WTC11 (cell line): Measurements from ENCODE around the gene NALCN. TPM values are rescaled to one million over a fixed set of nuclear protein-coding genes. Genes with fewer than 3 reads are reported as not detected.

Source experiments
- ATAC-seq: fragments of 200-7000 bp; cut with Tn5 transposase; 2 replicates; pipeline ENCODE4 v1.10.0; 2021; ENCODE audit warnings: mild to moderate bottlenecking, moderate library complexity
- CTCF ChIA-PET: fragments of 300-600 bp; sonication (Branson Sonifier 250); formaldehyde crosslinking; loops from one replicate; lab custom pipeline; 2021; ENCODE audit warnings: antibody characterized with exemption; lab: Charles Lee
- POLR2A ChIA-PET: fragments of 350-600 bp; sonication (Branson Sonifier 250); formaldehyde crosslinking; loops from one replicate; lab custom pipeline; 2021; ENCODE audit warnings: antibody characterized with exemption; lab: Charles Lee
- DNase-seq: peaks from one replicate; pipeline ENCODE4 v3.0.0; 2021; ENCODE audit warnings: low spot score
- H3K27ac Mint-ChIP-seq: 2 replicates; pipeline ENCODE4 v1.8.0; 2021; ENCODE audit warnings: mixed read lengths
- H3K27me3 Mint-ChIP-seq: 2 replicates; pipeline ENCODE4 v1.8.0; 2021; ENCODE audit warnings: low read depth, mild to moderate bottlenecking, moderate library complexity, mixed read lengths
- H3K36me3 Mint-ChIP-seq: 2 replicates; pipeline ENCODE4 v1.8.0; 2021; ENCODE audit warnings: mixed read lengths
- H3K4me1 Mint-ChIP-seq: 2 replicates; pipeline ENCODE4 v1.8.0; 2022; ENCODE audit warnings: mixed read lengths
- H3K4me3 Mint-ChIP-seq: 2 replicates; pipeline ENCODE4 v1.8.0; 2021; ENCODE audit warnings: mild to moderate bottlenecking, moderate library complexity, mixed read lengths
- H3K9me3 Mint-ChIP-seq: 2 replicates; pipeline ENCODE4 v1.8.0; 2021; ENCODE audit warnings: mixed read lengths
- ATF1 ChIP-seq: sonication (generic); formaldehyde crosslinking; IDR thresholded peaks from 2 replicates; pipeline ENCODE4 v1.8.1; 2023; ENCODE audit warnings: mild to moderate bottlenecking, moderate library complexity, missing genetic modification reagents
- CREB1 ChIP-seq: sonication (generic); formaldehyde crosslinking; IDR thresholded peaks from 2 replicates; pipeline ENCODE4 v1.8.0; 2023; ENCODE audit warnings: mild to moderate bottlenecking, missing genetic modification reagents
- CREM ChIP-seq: sonication (generic); formaldehyde crosslinking; IDR thresholded peaks from 2 replicates; pipeline ENCODE4 v1.8.1; 2022; ENCODE audit warnings: mild to moderate bottlenecking, missing genetic modification reagents, moderate library complexity
- ELF4 ChIP-seq: sonication (generic); formaldehyde crosslinking; IDR thresholded peaks from 2 replicates; pipeline ENCODE4 v1.8.1; 2022; ENCODE audit warnings: low read depth, mild to moderate bottlenecking, moderate library complexity, missing genetic modification reagents
- ESRRA ChIP-seq: sonication (generic); formaldehyde crosslinking; IDR thresholded peaks from 2 replicates; pipeline ENCODE4 v1.8.1; 2022; ENCODE audit warnings: mild to moderate bottlenecking, missing genetic modification reagents, borderline replicate concordance
- ETV6 ChIP-seq: sonication (generic); formaldehyde crosslinking; IDR thresholded peaks from 2 replicates; pipeline ENCODE4 v1.8.1; 2022; ENCODE audit warnings: mild to moderate bottlenecking, missing genetic modification reagents
- FOXP1 ChIP-seq: sonication (generic); formaldehyde crosslinking; IDR thresholded peaks from 2 replicates; pipeline ENCODE4 v1.8.0; 2022; ENCODE audit warnings: missing genetic modification reagents, mild to moderate bottlenecking, moderate library complexity, borderline replicate concordance
- GTF2I ChIP-seq: fragments of 250-450 bp; sonication (Bioruptor Pico); conservative IDR thresholded peaks from 2 replicates; pipeline ENCODE4 v1.4.0; 2021; ENCODE audit warnings: mild to moderate bottlenecking
- JAZF1 ChIP-seq: fragments of 250-450 bp; sonication (Bioruptor Pico); IDR thresholded peaks from 2 replicates; pipeline ENCODE4 v1.9.0; 2021; ENCODE audit warnings: moderate library complexity, mild to moderate bottlenecking, inconsistent platforms
- NFATC4 ChIP-seq: fragments of 250-450 bp; sonication (Bioruptor Pico); IDR thresholded peaks from 2 replicates; pipeline ENCODE4 v1.9.0; 2021; ENCODE audit warnings: mild to moderate bottlenecking
- NFYB ChIP-seq: sonication (generic); formaldehyde crosslinking; conservative IDR thresholded peaks from 2 replicates; pipeline ENCODE4 v1.8.0; 2022; ENCODE audit warnings: low read depth, missing genetic modification reagents
- NR2C2 ChIP-seq: sonication (generic); formaldehyde crosslinking; IDR thresholded peaks from 2 replicates; pipeline ENCODE4 v1.8.0; 2022; ENCODE audit warnings: mild to moderate bottlenecking, missing genetic modification reagents
- OVOL2 ChIP-seq: fragments of 250-450 bp; sonication (Bioruptor Pico); IDR thresholded peaks from 2 replicates; pipeline ENCODE4 v1.9.0; 2021; ENCODE audit warnings: mild to moderate bottlenecking, borderline replicate concordance
- SMAD4 ChIP-seq: sonication (generic); formaldehyde crosslinking; IDR thresholded peaks from 2 replicates; pipeline ENCODE4 v1.8.0; 2022; ENCODE audit warnings: mild to moderate bottlenecking, missing genetic modification reagents
- TEAD1 ChIP-seq: sonication (generic); formaldehyde crosslinking; IDR thresholded peaks from 2 replicates; pipeline ENCODE4 v1.8.0; 2022; ENCODE audit warnings: mild to moderate bottlenecking, missing genetic modification reagents
- TEAD4 ChIP-seq: sonication (generic); formaldehyde crosslinking; IDR thresholded peaks from 2 replicates; pipeline ENCODE4 v1.8.0; 2022; ENCODE audit warnings: mild to moderate bottlenecking, missing genetic modification reagents
- ZNF219 ChIP-seq: sonication (generic); formaldehyde crosslinking; IDR thresholded peaks from 2 replicates; pipeline ENCODE4 v1.8.0; 2023; ENCODE audit warnings: missing genetic modification reagents, mild to moderate bottlenecking, borderline replicate concordance
- ZNF423 ChIP-seq: fragments of 250-450 bp; sonication (Bioruptor Pico); IDR thresholded peaks from 2 replicates; pipeline ENCODE4 v2.1.2; 2022; ENCODE audit warnings: mild to moderate bottlenecking, moderate library complexity
- total RNA-seq: library from RNA; stranded (reverse); gene quantifications from 3 replicates; pipeline ENCODE4 v1.2.3, GENCODE V29; 2021
- TF ChIP-seq, protein P1 (sequence below): fragments of 200-600 bp; IDR thresholded peaks from 2 replicates; pipeline ENCODE4 v1.8.0; 2022; ENCODE audit warnings: antibody characterized with exemption
- TF ChIP-seq, protein P2 (sequence below): sonication (generic); formaldehyde crosslinking; IDR thresholded peaks from 2 replicates; pipeline ENCODE4 v1.8.1; 2023; ENCODE audit warnings: mild to moderate bottlenecking, moderate library complexity, missing genetic modification reagents
- TF ChIP-seq, protein P3 (sequence below): sonication (generic); formaldehyde crosslinking; IDR thresholded peaks from 2 replicates; pipeline ENCODE4 v1.8.1; 2023; ENCODE audit warnings: mild to moderate bottlenecking, missing genetic modification reagents
- TF ChIP-seq, protein P4 (sequence below): sonication (generic); formaldehyde crosslinking; IDR thresholded peaks from 2 replicates; pipeline ENCODE4 v1.8.0; 2022; ENCODE audit warnings: mild to moderate bottlenecking, missing genetic modification reagents
- TF ChIP-seq, protein P5 (sequence below): sonication (generic); formaldehyde crosslinking; IDR thresholded peaks from 2 replicates; pipeline ENCODE4 v1.8.0; 2023; ENCODE audit warnings: missing genetic modification reagents, mild to moderate bottlenecking, borderline replicate concordance
- TF ChIP-seq, protein P6 (sequence below): sonication (generic); formaldehyde crosslinking; IDR thresholded peaks from 2 replicates; pipeline ENCODE4 v1.8.1; 2023; ENCODE audit warnings: mild to moderate bottlenecking, missing genetic modification reagents, moderate library complexity

Gene NALCN
- total RNA-seq, 1 experiment from 2014 or later: 0.33 TPM

DNA sequence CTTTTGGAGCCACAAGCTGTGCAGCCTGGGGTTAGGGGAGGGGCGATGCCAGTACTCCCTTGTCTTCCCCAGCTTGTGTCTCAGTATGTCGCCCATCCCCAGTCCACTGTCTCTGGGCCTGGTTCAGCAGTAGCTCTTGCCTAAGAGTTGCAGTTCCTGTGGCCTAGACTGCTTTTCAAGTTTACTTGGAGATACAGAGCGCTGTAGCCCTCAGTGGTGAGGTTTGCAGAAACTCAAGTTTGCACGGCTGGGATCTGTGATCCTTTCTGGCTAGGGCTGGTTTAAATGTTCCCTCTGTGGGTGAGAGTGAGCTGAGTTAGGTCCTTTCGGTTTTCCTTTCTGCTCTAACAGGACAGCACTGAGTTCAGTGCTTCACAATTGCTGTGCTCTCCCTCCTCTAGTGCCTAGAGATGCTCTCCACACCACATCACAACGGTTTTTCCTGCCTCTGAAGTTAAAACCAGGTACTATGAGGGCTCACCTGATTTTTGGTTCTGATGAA is 381.1 kb downstream of the NALCN start:
- POLR2A ChIA-PET: no interaction called here
- Mint-ChIP-seq H3K27me3 (peaks cover 3% of the 10 kb centered on the region; the same call in 1 of the 2 replicates), H3K9me3 (peaks cover 15% of the 10 kb centered on the region), H3K4me3 (no peak overlapping the region), H3K27ac (no peak overlapping the region), H3K4me1 (peaks cover 25% of the 10 kb centered on the region), H3K36me3 (no peaks in the 10 kb centered on the region)
- CTCF ChIA-PET: no interaction called here
- no peak for DNase-seq
- TF ChIP-seq TEAD1 (CRISPR knock-in tag): no peak
- TF ChIP-seq ATF1 (CRISPR knock-in tag): no peak
- TF ChIP-seq GTF2I: no peak
- no peak for TF ChIP-seq SMAD4 (CRISPR knock-in tag)
- no peak for TF ChIP-seq ELF4 (CRISPR knock-in tag)
- no peak for TF ChIP-seq OVOL2
- TF ChIP-seq, protein P1, sequence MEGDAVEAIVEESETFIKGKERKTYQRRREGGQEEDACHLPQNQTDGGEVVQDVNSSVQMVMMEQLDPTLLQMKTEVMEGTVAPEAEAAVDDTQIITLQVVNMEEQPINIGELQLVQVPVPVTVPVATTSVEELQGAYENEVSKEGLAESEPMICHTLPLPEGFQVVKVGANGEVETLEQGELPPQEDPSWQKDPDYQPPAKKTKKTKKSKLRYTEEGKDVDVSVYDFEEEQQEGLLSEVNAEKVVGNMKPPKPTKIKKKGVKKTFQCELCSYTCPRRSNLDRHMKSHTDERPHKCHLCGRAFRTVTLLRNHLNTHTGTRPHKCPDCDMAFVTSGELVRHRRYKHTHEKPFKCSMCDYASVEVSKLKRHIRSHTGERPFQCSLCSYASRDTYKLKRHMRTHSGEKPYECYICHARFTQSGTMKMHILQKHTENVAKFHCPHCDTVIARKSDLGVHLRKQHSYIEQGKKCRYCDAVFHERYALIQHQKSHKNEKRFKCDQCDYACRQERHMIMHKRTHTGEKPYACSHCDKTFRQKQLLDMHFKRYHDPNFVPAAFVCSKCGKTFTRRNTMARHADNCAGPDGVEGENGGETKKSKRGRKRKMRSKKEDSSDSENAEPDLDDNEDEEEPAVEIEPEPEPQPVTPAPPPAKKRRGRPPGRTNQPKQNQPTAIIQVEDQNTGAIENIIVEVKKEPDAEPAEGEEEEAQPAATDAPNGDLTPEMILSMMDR: no peak
- TF ChIP-seq, protein P2, sequence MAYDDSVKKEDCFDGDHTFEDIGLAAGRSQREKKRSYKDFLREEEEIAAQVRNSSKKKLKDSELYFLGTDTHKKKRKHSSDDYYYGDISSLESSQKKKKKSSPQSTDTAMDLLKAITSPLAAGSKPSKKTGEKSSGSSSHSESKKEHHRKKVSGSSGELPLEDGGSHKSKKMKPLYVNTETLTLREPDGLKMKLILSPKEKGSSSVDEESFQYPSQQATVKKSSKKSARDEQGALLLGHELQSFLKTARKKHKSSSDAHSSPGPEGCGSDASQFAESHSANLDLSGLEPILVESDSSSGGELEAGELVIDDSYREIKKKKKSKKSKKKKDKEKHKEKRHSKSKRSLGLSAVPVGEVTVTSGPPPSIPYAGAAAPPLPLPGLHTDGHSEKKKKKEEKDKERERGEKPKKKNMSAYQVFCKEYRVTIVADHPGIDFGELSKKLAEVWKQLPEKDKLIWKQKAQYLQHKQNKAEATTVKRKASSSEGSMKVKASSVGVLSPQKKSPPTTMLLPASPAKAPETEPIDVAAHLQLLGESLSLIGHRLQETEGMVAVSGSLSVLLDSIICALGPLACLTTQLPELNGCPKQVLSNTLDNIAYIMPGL (CRISPR knock-in tag): no peak
- no peak for TF ChIP-seq ZNF219 (CRISPR knock-in tag)
- TF ChIP-seq FOXP1: no peak
- TF ChIP-seq JAZF1 (CRISPR knock-in tag): no peak
- TF ChIP-seq, protein P3, sequence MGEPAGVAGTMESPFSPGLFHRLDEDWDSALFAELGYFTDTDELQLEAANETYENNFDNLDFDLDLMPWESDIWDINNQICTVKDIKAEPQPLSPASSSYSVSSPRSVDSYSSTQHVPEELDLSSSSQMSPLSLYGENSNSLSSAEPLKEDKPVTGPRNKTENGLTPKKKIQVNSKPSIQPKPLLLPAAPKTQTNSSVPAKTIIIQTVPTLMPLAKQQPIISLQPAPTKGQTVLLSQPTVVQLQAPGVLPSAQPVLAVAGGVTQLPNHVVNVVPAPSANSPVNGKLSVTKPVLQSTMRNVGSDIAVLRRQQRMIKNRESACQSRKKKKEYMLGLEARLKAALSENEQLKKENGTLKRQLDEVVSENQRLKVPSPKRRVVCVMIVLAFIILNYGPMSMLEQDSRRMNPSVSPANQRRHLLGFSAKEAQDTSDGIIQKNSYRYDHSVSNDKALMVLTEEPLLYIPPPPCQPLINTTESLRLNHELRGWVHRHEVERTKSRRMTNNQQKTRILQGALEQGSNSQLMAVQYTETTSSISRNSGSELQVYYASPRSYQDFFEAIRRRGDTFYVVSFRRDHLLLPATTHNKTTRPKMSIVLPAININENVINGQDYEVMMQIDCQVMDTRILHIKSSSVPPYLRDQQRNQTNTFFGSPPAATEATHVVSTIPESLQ (CRISPR knock-in tag): no peak
- no peak for TF ChIP-seq NFYB (CRISPR knock-in tag)
- TF ChIP-seq, protein P4, sequence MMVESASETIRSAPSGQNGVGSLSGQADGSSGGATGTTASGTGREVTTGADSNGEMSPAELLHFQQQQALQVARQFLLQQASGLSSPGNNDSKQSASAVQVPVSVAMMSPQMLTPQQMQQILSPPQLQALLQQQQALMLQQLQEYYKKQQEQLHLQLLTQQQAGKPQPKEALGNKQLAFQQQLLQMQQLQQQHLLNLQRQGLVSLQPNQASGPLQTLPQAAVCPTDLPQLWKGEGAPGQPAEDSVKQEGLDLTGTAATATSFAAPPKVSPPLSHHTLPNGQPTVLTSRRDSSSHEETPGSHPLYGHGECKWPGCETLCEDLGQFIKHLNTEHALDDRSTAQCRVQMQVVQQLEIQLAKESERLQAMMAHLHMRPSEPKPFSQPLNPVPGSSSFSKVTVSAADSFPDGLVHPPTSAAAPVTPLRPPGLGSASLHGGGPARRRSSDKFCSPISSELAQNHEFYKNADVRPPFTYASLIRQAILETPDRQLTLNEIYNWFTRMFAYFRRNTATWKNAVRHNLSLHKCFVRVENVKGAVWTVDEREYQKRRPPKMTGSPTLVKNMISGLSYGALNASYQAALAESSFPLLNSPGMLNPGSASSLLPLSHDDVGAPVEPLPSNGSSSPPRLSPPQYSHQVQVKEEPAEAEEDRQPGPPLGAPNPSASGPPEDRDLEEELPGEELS (CRISPR knock-in tag): no peak
- TF ChIP-seq NR2C2 (CRISPR knock-in tag): no peak
- no peak for TF ChIP-seq ZNF423 (CRISPR knock-in tag)
- TF ChIP-seq NFATC4 (CRISPR knock-in tag): no peak
- no peak; the same call in 1 of the 2 replicates for ATAC-seq

DNA sequence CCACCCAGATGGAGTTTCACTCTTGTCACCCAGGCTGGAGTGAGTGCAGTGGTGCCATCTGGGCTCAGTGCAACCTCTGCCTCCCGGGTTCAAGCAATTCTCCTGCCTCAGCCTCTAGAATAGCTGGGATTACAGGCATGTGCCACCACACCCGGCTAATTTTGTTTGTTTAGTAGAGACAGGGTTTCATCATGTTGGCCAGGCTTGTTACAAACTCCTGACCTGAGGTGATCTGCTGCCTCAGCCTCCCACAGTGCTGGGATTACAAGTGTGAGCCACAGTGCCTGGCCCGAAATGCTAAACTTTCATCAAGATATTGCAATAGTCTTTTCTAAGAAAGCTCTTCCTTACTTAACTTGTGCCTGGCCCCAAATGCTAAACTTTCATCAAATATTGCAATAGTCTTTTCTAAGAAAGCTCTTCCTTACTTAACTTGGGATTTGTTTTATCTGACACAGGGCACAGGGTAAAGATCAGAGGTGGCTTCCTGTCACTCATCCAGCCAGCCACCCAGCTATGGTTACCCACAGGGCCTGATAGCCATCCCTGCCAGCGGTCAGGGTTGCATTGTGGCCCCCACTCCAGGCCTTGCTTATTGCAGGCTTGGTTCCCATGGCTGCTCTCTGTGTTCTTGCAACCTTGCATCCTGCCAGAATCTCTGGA is 389.4 kb downstream of the NALCN start:
- POLR2A ChIA-PET: no interaction called here
- no peak overlapping the region for H3K4me3 Mint-ChIP-seq
- H3K27me3 Mint-ChIP-seq: no peaks in the 10 kb centered on the region
- no peak for ATAC-seq
- H3K9me3 Mint-ChIP-seq: no peaks in the 10 kb centered on the region
- H3K27ac Mint-ChIP-seq: no peak overlapping the region
- peaks cover 13% of the 10 kb centered on the region for H3K4me1 Mint-ChIP-seq
- H3K36me3 Mint-ChIP-seq: no peaks in the 10 kb centered on the region
- DNase-seq: no peak
- TF ChIP-seq, protein P5, sequence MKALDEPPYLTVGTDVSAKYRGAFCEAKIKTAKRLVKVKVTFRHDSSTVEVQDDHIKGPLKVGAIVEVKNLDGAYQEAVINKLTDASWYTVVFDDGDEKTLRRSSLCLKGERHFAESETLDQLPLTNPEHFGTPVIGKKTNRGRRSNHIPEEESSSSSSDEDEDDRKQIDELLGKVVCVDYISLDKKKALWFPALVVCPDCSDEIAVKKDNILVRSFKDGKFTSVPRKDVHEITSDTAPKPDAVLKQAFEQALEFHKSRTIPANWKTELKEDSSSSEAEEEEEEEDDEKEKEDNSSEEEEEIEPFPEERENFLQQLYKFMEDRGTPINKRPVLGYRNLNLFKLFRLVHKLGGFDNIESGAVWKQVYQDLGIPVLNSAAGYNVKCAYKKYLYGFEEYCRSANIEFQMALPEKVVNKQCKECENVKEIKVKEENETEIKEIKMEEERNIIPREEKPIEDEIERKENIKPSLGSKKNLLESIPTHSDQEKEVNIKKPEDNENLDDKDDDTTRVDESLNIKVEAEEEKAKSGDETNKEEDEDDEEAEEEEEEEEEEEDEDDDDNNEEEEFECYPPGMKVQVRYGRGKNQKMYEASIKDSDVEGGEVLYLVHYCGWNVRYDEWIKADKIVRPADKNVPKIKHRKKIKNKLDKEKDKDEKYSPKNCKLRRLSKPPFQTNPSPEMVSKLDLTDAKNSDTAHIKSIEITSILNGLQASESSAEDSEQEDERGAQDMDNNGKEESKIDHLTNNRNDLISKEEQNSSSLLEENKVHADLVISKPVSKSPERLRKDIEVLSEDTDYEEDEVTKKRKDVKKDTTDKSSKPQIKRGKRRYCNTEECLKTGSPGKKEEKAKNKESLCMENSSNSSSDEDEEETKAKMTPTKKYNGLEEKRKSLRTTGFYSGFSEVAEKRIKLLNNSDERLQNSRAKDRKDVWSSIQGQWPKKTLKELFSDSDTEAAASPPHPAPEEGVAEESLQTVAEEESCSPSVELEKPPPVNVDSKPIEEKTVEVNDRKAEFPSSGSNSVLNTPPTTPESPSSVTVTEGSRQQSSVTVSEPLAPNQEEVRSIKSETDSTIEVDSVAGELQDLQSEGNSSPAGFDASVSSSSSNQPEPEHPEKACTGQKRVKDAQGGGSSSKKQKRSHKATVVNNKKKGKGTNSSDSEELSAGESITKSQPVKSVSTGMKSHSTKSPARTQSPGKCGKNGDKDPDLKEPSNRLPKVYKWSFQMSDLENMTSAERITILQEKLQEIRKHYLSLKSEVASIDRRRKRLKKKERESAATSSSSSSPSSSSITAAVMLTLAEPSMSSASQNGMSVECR (CRISPR knock-in tag): no peak
- TF ChIP-seq, protein P6, sequence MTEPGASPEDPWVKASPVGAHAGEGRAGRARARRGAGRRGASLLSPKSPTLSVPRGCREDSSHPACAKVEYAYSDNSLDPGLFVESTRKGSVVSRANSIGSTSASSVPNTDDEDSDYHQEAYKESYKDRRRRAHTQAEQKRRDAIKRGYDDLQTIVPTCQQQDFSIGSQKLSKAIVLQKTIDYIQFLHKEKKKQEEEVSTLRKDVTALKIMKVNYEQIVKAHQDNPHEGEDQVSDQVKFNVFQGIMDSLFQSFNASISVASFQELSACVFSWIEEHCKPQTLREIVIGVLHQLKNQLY (CRISPR knock-in tag): no peak
- TF ChIP-seq NR2C2 (CRISPR knock-in tag) (no peak), CREM (CRISPR knock-in tag) (no peak), ETV6 (CRISPR knock-in tag) (no peak), ATF1 (CRISPR knock-in tag) (no peak), TEAD4 (no peak), CREB1 (CRISPR knock-in tag) (no peak), ESRRA (CRISPR knock-in tag) (no peak), NFYB (CRISPR knock-in tag) (no peak)
- CTCF ChIA-PET: interaction anchor here (0.6 kb wide), 2 partner anchors 101 to 114 kb away, joined by 3 read pairs; no protein-coding TSS in a partner anchor
